Mesenchymal stem cell (in vitro differentiated cells and primary cell): ENCODE results near the gene NXT1.

ENCODE experiments used
- DNase-seq: peaks from one replicate; pipeline ENCODE4 v3.0.0-alpha.2; 2013
- H2AFZ ChIP-seq: one replicate; pipeline ENCODE4 v1.6.1; 2013; ENCODE audit warnings: low read depth, mild to moderate bottlenecking, control low read depth, inconsistent platforms, low read length, moderate library complexity
- H2AK5ac ChIP-seq: 2 replicates; pipeline ENCODE4 v1.6.1; 2013; ENCODE audit warnings: low read length, moderate library complexity, mild to moderate bottlenecking, inconsistent platforms; ENCODE audit not compliant: severe bottlenecking
- H2BK120ac ChIP-seq: one replicate; pipeline ENCODE4 v1.6.1; 2013; ENCODE audit warnings: low read depth, mild to moderate bottlenecking, inconsistent platforms, low read length, moderate library complexity
- H2BK12ac ChIP-seq, 2 experiments: one replicate each; pipeline ENCODE4 v1.6.1; 2013; ENCODE audit warnings: inconsistent platforms in 2 of 2, low read length in 2 of 2, mild to moderate bottlenecking in 2 of 2, moderate library complexity in 2 of 2, control low read depth in 1 of 2
- H2BK15ac ChIP-seq: one replicate; pipeline ENCODE4 v1.6.1; 2013; ENCODE audit warnings: mild to moderate bottlenecking, low read depth, inconsistent platforms; ENCODE audit not compliant: poor library complexity, severe bottlenecking
- H2BK5ac ChIP-seq: 2 replicates; pipeline ENCODE4 v1.6.1; 2013; ENCODE audit warnings: low read depth, mild to moderate bottlenecking, low read length, control low read depth, inconsistent platforms; ENCODE audit not compliant: poor library complexity, severe bottlenecking
- H3K14ac ChIP-seq, 2 experiments: one replicate each; pipeline ENCODE4 v1.6.1; 2013; ENCODE audit warnings: inconsistent platforms in 2 of 2, low read length in 2 of 2, control low read depth in 1 of 2, mild to moderate bottlenecking in 1 of 2, moderate library complexity in 1 of 2
- H3K18ac ChIP-seq, 2 experiments: one replicate each; pipeline ENCODE4 v1.6.1; 2013; ENCODE audit warnings: inconsistent platforms in 2 of 2, low read length in 2 of 2, control low read depth in 1 of 2, low read depth in 1 of 2, mild to moderate bottlenecking in 1 of 2
- H3K23ac ChIP-seq, 2 experiments: one replicate each; pipeline ENCODE4 v1.6.1; 2013; ENCODE audit warnings: inconsistent platforms in 2 of 2, low read length in 2 of 2, mild to moderate bottlenecking in 2 of 2, moderate library complexity in 2 of 2, control low read depth in 1 of 2
- H3K27ac ChIP-seq: 2 replicates; pipeline ENCODE4 v1.5.1; 2013; ENCODE audit warnings: mild to moderate bottlenecking, moderate library complexity, low read length, control low read depth, inconsistent platforms; ENCODE audit not compliant: poor library complexity, severe bottlenecking
- H3K27me3 ChIP-seq, 2 experiments: 2 replicates each; pipeline versions ENCODE4 v1.6.1 to v1.7.0; 2013; ENCODE audit warnings: low read length in 2 of 2, mild to moderate bottlenecking in 2 of 2, moderate library complexity in 2 of 2, control low read depth in 1 of 2, inconsistent platforms in 1 of 2; ENCODE audit not compliant: control insufficient read depth in 1 of 2, insufficient read depth in 1 of 2
- H3K36me3 ChIP-seq, 2 experiments: 2 replicates each; pipeline versions ENCODE4 v1.6.1 to v1.7.0; 2013; ENCODE audit warnings: low read length in 2 of 2, control low read depth in 1 of 2, inconsistent platforms in 1 of 2, low read depth in 1 of 2, mild to moderate bottlenecking in 1 of 2; ENCODE audit not compliant: insufficient read depth in 2 of 2, control insufficient read depth in 1 of 2
- H3K4ac ChIP-seq, 2 experiments: one replicate each; pipeline ENCODE4 v1.6.1; 2013; ENCODE audit warnings: inconsistent platforms in 2 of 2, low read length in 2 of 2, mild to moderate bottlenecking in 2 of 2, moderate library complexity in 2 of 2, control low read depth in 1 of 2, low read depth in 1 of 2
- H3K4me1 ChIP-seq: 2 replicates; pipeline ENCODE4 v1.6.1; 2013; ENCODE audit warnings: low read depth, low read length, control low read depth; ENCODE audit not compliant: control insufficient read depth, insufficient read depth
- H3K4me2 ChIP-seq: 2 replicates; pipeline ENCODE4 v1.6.1; 2013; ENCODE audit warnings: low read length, mild to moderate bottlenecking, inconsistent platforms; ENCODE audit not compliant: poor library complexity, severe bottlenecking
- H3K4me3 ChIP-seq, 2 experiments: 2 replicates each; pipeline versions ENCODE4 v1.5.1 to v1.7.0; 2013; ENCODE audit warnings: low read length in 2 of 2, mild to moderate bottlenecking in 2 of 2, control low read depth in 1 of 2, low read depth in 1 of 2; ENCODE audit not compliant: insufficient read depth in 1 of 2
- H3K79me1 ChIP-seq: replicated peaks from 2 replicates; pipeline ENCODE4 v1.6.1; 2013; ENCODE audit warnings: mild to moderate bottlenecking, control low read depth, low read length, inconsistent platforms; ENCODE audit not compliant: poor library complexity, severe bottlenecking
- H3K9ac ChIP-seq: 2 replicates; pipeline ENCODE4 v1.7.0; 2013; ENCODE audit warnings: mild to moderate bottlenecking, low read length, moderate library complexity
- H3K9me3 ChIP-seq: 2 replicates; pipeline ENCODE4 v1.7.0; 2013; ENCODE audit warnings: mild to moderate bottlenecking, low read length; ENCODE audit not compliant: control insufficient read depth
- H4K8ac ChIP-seq: one replicate; pipeline ENCODE4 v1.6.1; 2013; ENCODE audit warnings: inconsistent platforms, mild to moderate bottlenecking, low read length, moderate library complexity
- H4K91ac ChIP-seq: one replicate; pipeline ENCODE4 v1.6.1; 2013; ENCODE audit warnings: mild to moderate bottlenecking, low read length, inconsistent platforms
- WGBS: methylation state at CpG from one replicate; pipeline ENCODE4 v1.1.7; 2013; ENCODE audit warnings: mixed read lengths; 5-methylcytosine and 5-hydroxymethylcytosine counted together

NXT1 gene

DNA sequence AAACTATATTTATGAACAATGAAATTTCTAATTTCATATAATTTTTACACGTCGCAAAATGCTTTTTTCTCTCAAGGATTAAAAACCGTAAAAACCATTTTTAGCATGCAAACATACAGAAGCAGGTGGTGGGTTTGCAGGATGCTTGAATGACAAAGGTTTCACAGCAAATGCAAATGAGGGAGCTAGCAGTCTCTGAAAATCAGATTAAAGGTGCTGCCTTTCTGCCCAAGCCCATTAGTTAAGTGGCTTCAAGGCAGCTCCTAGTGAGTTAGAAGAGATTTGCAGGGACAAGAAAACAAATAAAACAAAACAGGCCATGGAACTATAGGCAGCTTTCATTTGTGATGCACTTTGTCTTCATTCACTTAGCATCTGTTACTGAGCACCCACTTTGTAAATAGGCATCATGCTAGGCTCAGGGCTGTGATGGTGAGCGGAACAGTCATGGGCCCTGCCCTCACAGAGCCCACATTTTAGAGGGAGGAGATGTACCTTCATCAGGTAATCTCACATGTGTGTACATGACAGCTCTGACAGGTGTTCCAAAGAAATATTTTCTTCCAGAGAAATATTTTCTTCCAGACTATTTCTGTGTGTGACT lies 41.2 kb downstream of the NXT1 start:
- no peak overlapping the region for H3K27ac ChIP-seq
- H2BK120ac ChIP-seq: no peak overlapping the region
- no peak overlapping the region for H2AFZ ChIP-seq
- no peak overlapping the region for H2AK5ac ChIP-seq
- no peak overlapping the region for H3K18ac ChIP-seq
- no peak overlapping the region for H4K8ac ChIP-seq
- H3K27me3 ChIP-seq: no peaks in the 10 kb centered on the region
- no peak overlapping the region for H2BK15ac ChIP-seq
- no peak overlapping the region for H3K4ac ChIP-seq
- peaks cover 4% of the 10 kb centered on the region for H3K9me3 ChIP-seq
- no peak overlapping the region for H2BK12ac ChIP-seq
- no peaks in the 10 kb centered on the region for H3K4me1 ChIP-seq
- no peak overlapping the region for H3K4me2 ChIP-seq
- no peak overlapping the region for H3K14ac ChIP-seq
- H4K91ac ChIP-seq: no peak overlapping the region
- no peak overlapping the region for H3K4me3 ChIP-seq
- H3K9ac ChIP-seq: no peak overlapping the region
- DNase-seq: no peak
- 100% methylated on average over 1 of the region's 4 CpGs for WGBS
- H3K36me3 ChIP-seq: peaks cover 30 to 93% of the 10 kb centered on the region in 2 experiments
- no peak overlapping the region for H2BK5ac ChIP-seq
- peak overlapping the region in 1 of 2 experiments; percentile 51 for H3K23ac ChIP-seq
- H3K79me1 ChIP-seq: peaks cover 36% of the 10 kb centered on the region

DNA sequence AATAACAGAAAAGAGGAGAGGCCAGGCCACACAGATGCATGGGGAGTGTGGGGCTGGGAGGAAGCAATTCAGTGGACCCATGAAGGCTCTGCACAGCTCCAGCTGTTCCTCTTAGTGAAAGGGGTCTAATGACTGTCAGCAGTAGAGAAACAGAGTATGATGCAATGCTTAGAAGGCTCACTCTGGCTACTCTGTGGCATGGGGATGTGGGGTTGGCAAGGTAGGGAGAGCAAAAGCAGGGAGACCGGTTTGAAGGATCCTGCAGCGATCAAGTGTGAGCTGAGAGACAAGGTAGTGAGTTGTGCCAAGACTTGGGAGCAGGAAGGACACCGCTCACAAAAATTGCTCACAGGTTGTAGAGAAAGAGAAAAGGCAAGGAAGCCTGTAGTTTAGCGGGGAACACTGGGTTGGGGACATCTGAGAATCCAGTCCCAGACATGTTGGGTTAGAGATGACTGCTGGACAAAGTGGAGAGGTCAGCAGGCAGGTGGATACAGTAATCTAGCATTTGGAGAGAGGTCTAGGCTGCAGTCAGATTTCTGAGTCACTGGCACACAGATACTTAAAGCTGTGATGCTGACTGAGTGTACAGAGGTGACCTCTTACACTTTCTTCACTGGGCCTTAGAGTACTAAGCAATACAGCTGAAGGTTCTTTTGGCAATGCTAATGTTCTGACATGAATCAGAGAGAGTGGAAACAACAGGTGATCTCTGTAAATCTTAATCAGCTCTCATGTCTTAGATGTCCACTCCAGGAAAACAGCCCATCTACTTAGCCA lies 43.6 kb downstream of the NXT1 start:
- H2BK5ac ChIP-seq: no peak overlapping the region
- no peak overlapping the region for H2BK12ac ChIP-seq
- H3K9me3 ChIP-seq: no peaks in the 10 kb centered on the region
- H3K36me3 ChIP-seq: peaks cover 30 to 69% of the 10 kb centered on the region in 2 experiments
- H2BK15ac ChIP-seq: no peak overlapping the region
- no peak overlapping the region for H3K9ac ChIP-seq
- no peak overlapping the region for H4K91ac ChIP-seq
- no peak overlapping the region for H4K8ac ChIP-seq
- H3K14ac ChIP-seq: no peak overlapping the region
- H3K27ac ChIP-seq: no peak overlapping the region
- no peak overlapping the region for H3K4me2 ChIP-seq
- H3K4me3 ChIP-seq: no peak overlapping the region
- no peak overlapping the region for H3K4ac ChIP-seq
- no peak overlapping the region for H2BK120ac ChIP-seq
- H3K23ac ChIP-seq: no peak overlapping the region
- 99% methylated on average over 4 of the region's 4 CpGs for WGBS
- H3K18ac ChIP-seq: no peak overlapping the region
- no peak for DNase-seq
- H2AK5ac ChIP-seq: no peak overlapping the region
- peaks cover 5% of the 10 kb centered on the region for H3K4me1 ChIP-seq
- H3K79me1 ChIP-seq: peaks cover 40% of the 10 kb centered on the region
- H2AFZ ChIP-seq: no peak overlapping the region
- no peaks in the 10 kb centered on the region for H3K27me3 ChIP-seq

DNA sequence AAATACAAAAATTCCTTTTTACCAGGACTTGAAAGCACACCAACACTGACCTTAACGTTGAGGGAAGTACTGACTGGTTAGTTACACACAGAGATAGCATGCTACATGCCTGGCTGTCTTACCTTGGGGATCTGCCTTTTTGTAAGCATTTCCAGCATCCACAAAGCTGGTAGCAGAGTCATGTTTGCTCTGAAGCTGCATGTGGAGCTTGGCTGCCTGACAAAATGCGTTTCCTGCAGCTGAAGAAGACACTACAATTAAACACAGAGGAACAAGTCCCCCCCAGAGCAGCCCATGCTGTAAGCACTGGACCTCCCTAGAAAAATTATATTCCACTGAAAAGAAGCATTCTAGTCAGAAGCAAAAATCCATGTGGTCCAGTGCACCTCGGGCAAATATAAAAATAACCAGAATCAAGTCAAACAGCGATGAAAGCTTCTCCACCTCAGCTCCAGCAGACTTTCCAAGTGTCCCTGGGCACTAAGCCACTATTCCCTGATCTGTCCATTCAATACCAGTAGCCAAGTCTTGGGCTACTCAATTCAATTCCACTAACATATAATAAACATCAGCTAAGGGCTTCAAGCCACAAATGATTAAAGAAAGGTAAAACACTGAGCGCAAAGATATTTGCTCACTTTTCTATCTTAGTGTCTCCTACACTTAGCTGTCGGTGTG lies 46.5 kb downstream of the NXT1 start:
- H3K4me3 ChIP-seq: no peak overlapping the region
- H3K4me1 ChIP-seq: peaks cover 5% of the 10 kb centered on the region
- H2BK12ac ChIP-seq: no peak overlapping the region
- H3K36me3 ChIP-seq: peaks cover 29 to 60% of the 10 kb centered on the region in 2 experiments
- DNase-seq: no peak
- H2AK5ac ChIP-seq: no peak overlapping the region
- no peaks in the 10 kb centered on the region for H3K27me3 ChIP-seq
- H4K91ac ChIP-seq: no peak overlapping the region
- peak overlapping the region; percentile 12 for H3K9ac ChIP-seq
- no peak overlapping the region for H3K14ac ChIP-seq
- no peak overlapping the region for H3K23ac ChIP-seq
- no peak overlapping the region for H3K18ac ChIP-seq
- WGBS: 85% methylated on average over 5 of the region's 6 CpGs
- H4K8ac ChIP-seq: no peak overlapping the region
- no peaks in the 10 kb centered on the region for H3K9me3 ChIP-seq
- H3K4me2 ChIP-seq: no peak overlapping the region
- H2BK5ac ChIP-seq: no peak overlapping the region
- no peak overlapping the region for H3K4ac ChIP-seq
- no peak overlapping the region for H2BK120ac ChIP-seq
- H2AFZ ChIP-seq: no peak overlapping the region
- H3K79me1 ChIP-seq: peaks cover 45% of the 10 kb centered on the region
- no peak overlapping the region for H3K27ac ChIP-seq
- H2BK15ac ChIP-seq: no peak overlapping the region

DNA sequence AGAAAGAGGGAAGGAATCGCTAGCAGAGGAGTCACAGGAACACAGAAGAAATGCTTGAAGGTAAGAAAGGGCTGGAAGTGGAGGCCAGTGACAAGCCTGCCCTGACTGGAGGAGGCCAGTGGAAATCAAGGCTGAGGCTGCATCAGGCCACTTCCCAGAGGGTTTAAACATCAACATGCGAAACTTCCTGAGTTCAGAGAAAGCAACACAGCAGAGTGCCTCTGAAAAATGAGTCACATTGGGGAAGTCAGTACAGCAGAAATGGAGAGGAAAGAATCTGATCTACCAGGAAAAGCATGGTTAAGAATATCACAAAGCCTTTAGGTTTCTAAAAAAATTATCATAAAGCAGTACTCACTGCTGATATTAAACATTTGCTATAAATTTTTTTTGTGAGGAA lies 47.4 kb downstream of the NXT1 start:
- no peaks in the 10 kb centered on the region for H3K27me3 ChIP-seq
- no peak overlapping the region for H2BK120ac ChIP-seq
- H2AFZ ChIP-seq: no peak overlapping the region
- H3K9me3 ChIP-seq: no peaks in the 10 kb centered on the region
- H3K9ac ChIP-seq: peak overlapping the region; percentile 75
- H2BK12ac ChIP-seq: no peak overlapping the region
- H3K79me1 ChIP-seq: peaks cover 43% of the 10 kb centered on the region
- no peak overlapping the region for H4K91ac ChIP-seq
- peaks cover 22 to 59% of the 10 kb centered on the region in 2 experiments for H3K36me3 ChIP-seq
- no peak overlapping the region for H3K14ac ChIP-seq
- DNase-seq: peak; percentile 76
- WGBS: 59% methylated on average over 2 of the region's 2 CpGs
- H3K18ac ChIP-seq: no peak overlapping the region
- H3K4me2 ChIP-seq: no peak overlapping the region
- H2BK5ac ChIP-seq: no peak overlapping the region
- H3K27ac ChIP-seq: peak overlapping the region; percentile 70
- peak overlapping the region; percentile 57 for H4K8ac ChIP-seq
- H2BK15ac ChIP-seq: no peak overlapping the region
- no peak overlapping the region for H2AK5ac ChIP-seq
- peaks cover 5% of the 10 kb centered on the region for H3K4me1 ChIP-seq
- H3K23ac ChIP-seq: no peak overlapping the region
- H3K4me3 ChIP-seq: no peak overlapping the region
- no peak overlapping the region for H3K4ac ChIP-seq
